NCI-H82 treated with DMSO at 0.1 percent for 48 hours (cell line): ENCODE measurements around the gene C5orf15.
A peak's percentile ranks its signal among the peaks of the same experiment; 100 is the strongest.
"Not testable (repeated sequence)": the region's sequence is repeated elsewhere in the genome, so short reads cannot be mapped to it uniquely, and the experiment has no call there.

ENCODE experiments used
- DNase-seq: peaks from one replicate; lab custom pipeline; 2025; ENCODE audit not compliant: unreplicated experiment; lab: John Stamatoyannopoulos, UW

Gene C5orf15

GRCh38 chr5:133963493-133964128 is 4.8 kb downstream of the C5orf15 start:
- DNase-seq, result no peak

DNA sequence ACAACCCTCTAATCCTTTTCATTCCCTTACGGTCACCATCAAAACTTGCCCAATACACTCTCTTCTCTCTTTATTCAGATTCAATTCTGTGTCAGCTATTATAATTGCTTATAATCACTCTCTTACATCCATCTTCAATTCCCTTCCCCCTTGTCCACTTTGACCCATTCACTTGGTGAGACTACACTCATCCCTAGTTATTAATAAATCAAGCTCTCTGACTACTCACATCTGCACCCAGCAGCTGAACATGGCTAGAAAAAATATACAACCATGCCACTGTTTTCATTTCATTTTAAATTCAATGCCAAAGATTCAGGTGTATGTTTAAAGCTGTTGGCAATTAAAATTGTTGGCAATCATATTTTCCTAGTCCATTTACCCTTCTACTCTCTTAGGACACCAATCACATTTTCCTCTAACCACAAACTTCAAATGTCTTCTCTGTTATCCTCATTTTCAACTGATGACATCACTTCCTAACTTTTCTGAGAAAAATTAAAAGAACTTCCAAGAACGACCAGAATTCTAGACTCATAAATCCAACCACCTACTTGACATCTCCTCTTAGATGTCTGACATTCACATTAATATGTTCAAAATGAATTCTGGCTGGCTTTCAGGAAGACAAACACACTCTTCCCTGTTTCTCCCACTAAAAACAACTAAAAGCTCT is 5.5 kb downstream of the C5orf15 start:
- no peak for DNase-seq

DNA sequence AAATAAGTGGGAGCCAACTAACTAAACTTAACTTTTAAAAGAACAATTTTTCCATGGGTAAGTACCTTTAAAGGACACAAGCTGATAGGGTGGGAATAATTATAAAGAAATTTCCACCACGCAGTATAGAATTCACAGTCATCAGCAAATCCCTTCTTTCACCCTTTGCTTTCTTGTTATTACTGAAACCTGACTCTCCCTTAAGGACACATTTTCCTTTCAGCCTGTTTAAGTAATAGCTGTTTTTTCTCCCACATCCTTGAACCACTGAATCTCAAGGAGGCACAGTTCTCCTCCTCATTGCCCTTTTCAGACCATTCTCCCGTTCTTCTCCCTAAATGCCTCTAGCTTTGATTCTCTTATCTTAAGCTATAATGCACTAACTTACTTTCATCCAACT is 6.3 kb downstream of the C5orf15 start:
- no peak for DNase-seq

DNA sequence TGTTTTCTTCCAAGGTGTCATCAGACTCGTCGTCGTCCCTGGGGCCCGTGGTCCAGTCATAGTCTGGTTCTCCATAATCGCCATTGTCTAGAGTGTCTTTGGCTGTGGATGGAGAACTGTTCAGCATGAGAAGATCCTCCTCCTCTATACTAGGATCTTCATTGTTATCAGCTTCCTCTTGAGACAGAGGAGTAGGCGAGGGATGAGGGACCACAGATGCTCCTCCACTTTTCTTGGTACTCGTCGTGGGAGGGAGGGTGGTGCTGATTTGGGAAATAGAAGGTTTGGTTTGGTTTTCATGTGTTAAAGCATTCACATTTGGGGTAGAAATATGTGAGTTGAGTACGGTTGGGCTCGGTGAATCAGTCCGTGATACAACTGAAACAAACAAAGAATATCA is 8.8 kb downstream of the C5orf15 start:
- no peak for DNase-seq

DNA sequence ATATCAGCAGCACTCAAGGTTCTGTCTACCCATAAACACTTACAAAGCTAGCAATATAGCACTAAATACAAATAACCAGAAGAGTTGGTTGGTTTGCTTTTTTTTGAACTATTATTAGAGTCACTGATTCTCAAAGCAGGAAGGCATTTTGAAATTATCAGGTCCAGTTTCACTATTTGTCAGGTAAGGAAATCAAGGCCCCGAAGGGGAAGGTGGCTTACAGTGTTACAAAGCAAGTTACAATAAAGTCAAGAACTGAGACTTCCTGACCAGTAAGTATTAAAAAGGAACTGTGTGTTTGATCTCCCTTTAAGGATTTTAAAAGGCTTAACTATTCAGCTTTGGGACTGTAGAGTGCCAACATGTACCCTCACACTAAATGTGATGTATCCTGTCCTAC is 10.8 kb downstream of the C5orf15 start:
- no peak for DNase-seq

GRCh38 chr5:133957080-133957479 is 11.3 kb downstream of the C5orf15 start:
- DNase-seq, result no peak

DNA sequence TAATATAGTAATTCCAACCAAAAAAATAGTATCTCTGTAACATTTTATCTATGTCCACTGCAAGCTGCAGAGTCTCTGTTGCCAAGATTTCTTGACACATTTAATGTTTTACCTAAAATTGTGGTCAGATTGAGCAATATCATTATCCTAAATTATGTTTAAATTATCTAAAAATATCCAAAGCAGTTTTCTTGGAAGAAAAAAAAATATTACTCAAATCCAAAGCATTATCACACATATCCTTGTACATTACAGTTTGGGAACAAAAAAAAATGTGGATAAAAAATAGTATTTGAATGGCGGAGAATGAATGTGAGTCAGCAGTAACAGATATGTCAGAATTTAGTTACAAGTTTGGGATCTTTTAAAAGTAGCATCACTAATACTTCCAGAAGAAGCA is 12.2 kb downstream of the C5orf15 start:
- DNase-seq, result not testable (repeated sequence)

DNA sequence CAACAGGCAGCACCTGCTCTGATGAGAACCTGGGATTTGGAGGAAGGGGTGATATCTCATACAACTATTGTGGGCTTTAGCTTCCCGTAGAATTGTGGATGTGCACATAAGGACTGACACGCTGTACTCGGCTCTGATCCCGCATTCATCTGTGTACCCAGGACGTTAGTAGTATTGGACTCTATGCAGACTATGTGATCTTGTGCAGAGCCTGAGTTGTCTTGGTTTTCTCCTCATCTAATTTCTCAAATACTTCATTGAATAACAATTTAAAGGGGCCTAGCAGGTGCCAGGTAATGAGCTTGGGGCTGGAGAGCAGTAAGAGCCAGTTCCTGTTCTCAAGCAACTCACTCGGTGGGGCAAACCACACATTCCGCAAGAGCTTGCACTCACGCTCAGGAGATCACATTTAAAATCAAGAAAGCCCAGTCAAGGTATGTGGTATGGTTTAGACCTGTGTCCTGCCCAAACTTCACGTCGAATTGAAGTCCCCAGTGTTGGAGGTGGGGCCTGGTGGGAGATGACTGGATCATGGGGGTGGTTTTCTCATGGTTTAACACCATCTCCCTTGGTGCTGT is 14.8 kb downstream of the C5orf15 start:
- no peak for DNase-seq

- DNase-seq, result no peak
Observed at GRCh38 chr5:133952729-133953567, 15.5 kb downstream of the C5orf15 start.

GRCh38 chr5:133950821-133951612 is 17.4 kb downstream of the C5orf15 start:
- no peak for DNase-seq

DNA sequence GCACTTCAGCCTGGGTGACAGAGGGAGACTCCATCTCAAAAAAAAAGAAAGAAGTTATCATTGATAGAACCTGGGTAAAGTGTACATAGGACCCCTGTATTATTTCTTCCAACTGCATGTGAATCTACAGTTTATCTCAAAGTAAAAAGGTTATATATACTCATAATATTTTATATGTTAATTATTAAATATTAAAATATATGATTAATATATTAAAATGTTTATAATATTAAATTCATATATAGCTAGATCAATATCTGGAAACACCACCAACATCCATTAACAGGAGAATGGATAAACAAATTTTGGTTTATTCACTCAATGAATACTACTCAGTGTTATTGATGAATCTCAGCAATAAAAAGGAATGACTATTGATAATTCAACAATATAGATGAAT is 19.7 kb downstream of the C5orf15 start:
- DNase-seq, result no peak

DNA sequence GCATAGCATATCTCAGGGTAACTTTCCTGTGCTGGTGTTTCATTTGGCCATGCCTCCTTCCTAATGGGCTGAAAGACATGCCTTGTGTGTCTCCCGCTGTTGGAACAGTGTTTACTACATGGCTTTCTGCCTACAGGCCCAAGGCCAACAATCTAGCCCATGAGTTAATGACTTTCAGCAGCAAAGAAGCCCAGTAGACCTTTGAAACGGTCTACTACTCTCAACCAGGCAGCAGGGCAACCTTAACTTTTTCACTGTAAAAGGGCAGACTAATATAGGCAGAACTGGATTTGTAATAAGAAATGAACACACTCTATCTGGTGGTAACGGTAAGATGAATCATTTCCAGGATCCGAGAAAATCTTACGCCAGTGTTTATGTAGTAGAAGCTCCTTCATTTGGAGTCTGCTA is 21.0 kb downstream of the C5orf15 start:
- no peak for DNase-seq

DNA sequence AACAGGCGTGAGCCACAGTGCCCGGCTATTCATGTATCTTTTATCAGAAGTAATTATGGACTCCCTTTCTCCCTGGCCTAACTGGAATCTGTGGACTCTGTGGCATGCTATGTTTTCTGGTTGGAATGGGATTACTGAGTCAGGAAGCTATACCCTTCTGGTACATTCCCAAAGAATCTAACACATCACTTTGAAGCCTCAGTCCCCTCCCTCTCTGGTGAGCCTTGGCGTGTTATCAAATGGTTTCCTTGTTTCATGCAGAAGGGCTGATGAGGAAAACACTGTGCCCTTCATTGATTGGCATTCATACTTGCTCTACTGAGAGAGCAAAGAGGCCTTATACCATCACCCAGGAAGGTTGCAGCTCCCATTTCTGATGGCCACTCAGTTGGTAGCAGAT is 22.9 kb downstream of the C5orf15 start:
- no peak for DNase-seq

DNA sequence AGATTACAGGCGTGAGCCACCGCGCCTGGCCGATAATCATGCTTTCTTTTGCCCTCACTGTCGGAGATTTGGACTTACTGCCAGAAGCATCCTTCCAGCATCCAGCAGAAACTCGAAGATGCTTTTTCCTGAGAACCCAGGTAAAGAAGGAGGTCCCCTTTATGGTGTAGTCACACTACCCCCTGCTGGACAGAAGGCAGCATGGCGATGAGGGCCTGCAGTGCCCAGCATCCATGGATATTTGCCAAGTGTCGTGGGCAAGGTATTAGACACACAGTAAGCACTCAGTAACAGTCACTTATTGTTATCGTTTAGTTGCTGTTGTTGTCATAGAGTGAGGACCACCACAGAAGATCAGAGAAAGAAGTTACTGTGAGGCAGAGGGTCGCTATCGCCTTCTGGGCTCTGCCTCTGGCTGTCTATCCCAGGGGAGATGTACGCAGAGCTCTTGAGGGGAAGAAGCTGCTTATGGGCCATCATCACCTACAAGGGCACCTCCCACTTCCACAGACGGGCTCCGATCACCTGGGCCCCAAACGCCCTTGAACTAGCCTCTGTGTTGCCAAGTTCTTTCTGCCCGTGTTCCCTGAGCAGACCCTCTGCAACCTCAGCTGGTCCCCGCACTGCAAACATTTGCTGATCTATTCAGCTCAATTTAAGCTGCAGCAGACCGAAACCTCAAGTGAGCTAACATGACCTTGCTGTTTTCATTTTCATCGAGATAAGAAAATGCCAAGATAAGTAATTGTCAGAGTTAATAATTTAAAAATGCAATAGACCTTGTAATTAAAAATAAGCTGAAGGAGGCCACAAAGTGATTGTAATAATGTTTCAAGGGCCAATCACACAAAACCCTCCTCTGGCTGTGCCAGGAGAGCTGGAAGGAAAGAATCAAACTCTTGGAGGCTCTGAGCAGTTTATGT is 23.9 kb downstream of the C5orf15 start:
- DNase-seq, result peak; percentile 13

- no peak for DNase-seq
Observed at GRCh38 chr5:133943475-133943817, 25.0 kb downstream of the C5orf15 start.

DNA sequence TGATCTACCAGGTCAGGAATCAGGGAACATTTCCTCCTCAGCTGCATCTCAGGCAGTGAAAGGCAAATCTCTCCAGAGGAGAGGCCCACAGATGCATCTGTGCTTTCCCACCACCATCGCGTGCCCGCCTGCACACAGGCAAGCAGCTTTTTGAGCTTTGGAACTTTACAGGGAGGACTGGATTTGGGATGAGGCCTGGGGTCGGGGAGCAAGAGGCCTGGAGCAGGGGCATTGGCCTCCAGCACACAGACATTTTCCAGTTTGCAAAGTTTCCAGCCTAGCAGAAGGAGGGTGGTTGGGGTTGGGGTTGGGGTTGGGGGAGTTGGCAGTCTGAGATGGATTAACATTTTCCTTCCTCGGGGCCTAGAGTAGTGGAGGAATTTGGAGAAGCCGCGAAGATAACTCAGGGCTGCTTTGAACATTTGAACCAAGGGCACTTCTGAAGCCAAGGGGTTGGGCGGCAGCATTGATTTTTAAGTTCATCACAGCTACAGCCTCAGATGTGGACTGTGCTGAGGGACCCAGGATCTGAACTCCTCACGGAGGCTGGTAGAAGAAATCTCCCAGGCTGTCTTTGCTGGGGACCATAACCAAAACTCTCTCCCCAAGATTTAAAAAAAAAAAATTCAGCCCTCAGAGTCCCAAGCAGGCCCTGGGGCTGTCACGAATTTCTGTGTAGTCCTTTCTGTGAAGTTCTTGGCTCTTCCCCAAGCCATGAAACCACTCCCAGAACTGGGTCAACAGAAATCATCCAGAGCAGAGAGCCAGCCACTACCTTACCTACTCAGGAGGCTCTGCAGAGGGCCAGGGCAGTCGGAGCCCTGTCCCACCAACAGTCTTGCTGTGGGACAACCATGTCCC is 25.6 kb downstream of the C5orf15 start:
- DNase-seq, result no peak

GRCh38 chr5:133941456-133942196 is 26.8 kb downstream of the C5orf15 start:
- DNase-seq, result no peak

DNA sequence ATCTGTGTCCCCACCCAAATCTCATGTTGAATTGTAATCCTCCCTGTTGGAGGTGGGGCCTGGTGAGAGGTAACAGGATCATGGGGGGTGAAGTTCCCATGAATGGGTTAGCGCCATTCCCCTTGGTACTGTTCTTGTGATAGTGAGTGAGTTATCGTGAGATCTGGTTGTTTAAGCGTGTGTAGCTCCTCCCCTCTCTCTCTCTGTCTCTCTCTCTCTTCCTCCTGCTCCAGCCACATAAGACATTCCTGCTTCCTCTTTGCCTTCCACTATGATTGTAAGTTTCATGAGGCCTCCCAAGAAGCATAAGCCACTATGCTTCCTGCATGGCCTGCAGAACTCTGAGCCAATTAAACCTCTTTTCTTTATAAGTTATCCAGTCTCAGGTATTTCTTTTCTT is 28.8 kb downstream of the C5orf15 start:
- no peak for DNase-seq
